Esophagus squamous epithelium (tissue), 5 donors: ENCODE data around the gene PRKACB. TPM values are rescaled to one million over a fixed set of nuclear protein-coding genes. Genes with fewer than 3 reads are reported as not detected.
A peak's percentile ranks its signal among the peaks of the same experiment; 100 is the strongest.

ENCODE experiments used
- DNase-seq: peaks from one replicate; lab custom pipeline; 2025; lab: John Stamatoyannopoulos, UW
- H3K27ac ChIP-seq, 4 donors: fragments of 200-600 bp; sonication (generic); one replicate each; pipeline ENCODE4 v1.5.1; 2016 to 2019; ENCODE audit warnings: mild to moderate bottlenecking in 1 of 4
- H3K27me3 ChIP-seq, 4 donors: fragments of 200-600 bp; sonication (generic); 1 replicate in 3 of 4; 2 replicates in 1 of 4; pipeline versions ENCODE4 v1.5.1 to v1.6.0; 2017 to 2021; ENCODE audit warnings: antibody characterized with exemption in 1 of 4
- H3K36me3 ChIP-seq, 3 donors: fragments of 200-600 bp; sonication (generic); one replicate each; pipeline ENCODE4 v1.5.1; 2016 to 2019
- H3K4me1 ChIP-seq, 3 donors: fragments of 200-600 bp; sonication (generic); one replicate each; pipeline ENCODE4 v1.5.1; 2017 to 2019
- H3K4me3 ChIP-seq, 4 donors: fragments of 200-600 bp; sonication (generic); 1 replicate in 3 of 4; 2 replicates in 1 of 4; pipeline ENCODE4 v1.5.1; 2016 to 2019; ENCODE audit warnings: mild to moderate bottlenecking in 2 of 4, moderate library complexity in 1 of 4
- H3K9me3 ChIP-seq, 3 donors: fragments of 200-600 bp; sonication (generic); one replicate each; pipeline ENCODE4 v1.5.1; 2016 to 2019
- CTCF ChIP-seq, 6 experiments: fragments of 450-650 bp in 4 of 6; fragments of 200-600 bp in 2 of 6; sonication (generic) in 2 of 6; IDR thresholded peaks; one replicate each; pipeline ENCODE4 v1.5.1; 2016 to 2019; ENCODE audit warnings: antibody characterized with exemption in 6 of 6, mild to moderate bottlenecking in 4 of 6, moderate library complexity in 4 of 6
- POLR2A ChIP-seq, 4 donors: fragments of 450-650 bp; IDR thresholded peaks; one replicate each; pipeline ENCODE4 v1.6.1; 2017; ENCODE audit warnings: antibody characterized with exemption in 4 of 4, mild to moderate bottlenecking in 4 of 4, moderate library complexity in 3 of 4
- WGBS, 2 donors: methylation state at CpG; one replicate each; pipeline ENCODE4 v1.1.5; 2018; 5-methylcytosine and 5-hydroxymethylcytosine counted together
- intact Hi-C: fragments of 100-400 bp; cut with DNase I; formaldehyde crosslinking; loops from one replicate; pipeline ENCODE4 v1.15.0; 2022
- total RNA-seq, 4 donors: library from RNA; depleted of rRNA; stranded (reverse); fragments of >200 nt; gene quantifications; one replicate each; pipeline ENCODE4 v1.1.0, GENCODE V29; 2016
- donor health status: DM: yes; HTN: yes; CAD: no.

The PRKACB gene
- total RNA-seq, 4 donors from 2014 or later, result 3.7 to 18.3 (median 11.3) TPM

- Histone ChIP-seq H3K27ac (no peak overlapping the region), H3K36me3 (no peaks in the 10 kb centered on the region), H3K4me1 (peaks cover 0 to 15% (median 4%) of the 10 kb centered on the region in 3 donors), H3K4me3 (no peak overlapping the region), H3K9me3 (no peaks in the 10 kb centered on the region), H3K27me3 (no peaks in the 10 kb centered on the region)
- WGBS, 2 donors, result 11% methylated on average over 2 of the region's 2 CpGs
- intact Hi-C loops, result no loop called here
- DNase-seq, result no peak
- TF ChIP-seq CTCF (IDR thresholded peaks at IDR 0.05), result no peak
These were observed 12.1 kb downstream of the PRKACB start for GRCh38 chr1:84156210-84156621.

GRCh38 chr1:84159533-84160240 is 15.6 kb downstream of the PRKACB start:
- intact Hi-C loops, result no loop called here
- H3K4me1 ChIP-seq, result peaks cover 0 to 18% (median 4%) of the 10 kb centered on the region in 3 donors
- H3K9me3 ChIP-seq, result no peaks in the 10 kb centered on the region
- no peak overlapping the region for H3K4me3 ChIP-seq
- TF ChIP-seq CTCF (IDR thresholded peaks at IDR 0.05) (no peak), POLR2A (IDR thresholded peaks at IDR 0.05) (no peak)
- DNase-seq, result no peak
- no peaks in the 10 kb centered on the region for H3K27me3 ChIP-seq
- no peak overlapping the region for H3K27ac ChIP-seq
- WGBS, 2 donors, result 77 to 87% methylated on average over 5 of the region's 5 CpGs
- no peaks in the 10 kb centered on the region for H3K36me3 ChIP-seq

- no peak overlapping the region for H3K27ac ChIP-seq
- WGBS, 2 donors, result 91 to 97% methylated on average over 2 of the region's 2 CpGs
- intact Hi-C loops, result no loop called here
- no peaks in the 10 kb centered on the region for H3K27me3 ChIP-seq
- peaks cover 0 to 3% (median 0%) of the 10 kb centered on the region in 3 donors for H3K4me1 ChIP-seq
- DNase-seq, result no peak
- no peaks in the 10 kb centered on the region for H3K9me3 ChIP-seq
- TF ChIP-seq CTCF (IDR thresholded peaks at IDR 0.05) (no peak), POLR2A (IDR thresholded peaks at IDR 0.05) (no peak)
- no peaks in the 10 kb centered on the region for H3K36me3 ChIP-seq
- H3K4me3 ChIP-seq, result no peak overlapping the region
These were observed 18.2 kb downstream of the PRKACB start for GRCh38 chr1:84162295-84162694.

- no peaks in the 10 kb centered on the region for H3K9me3 ChIP-seq
- H3K36me3 ChIP-seq, result no peaks in the 10 kb centered on the region
- TF ChIP-seq POLR2A (IDR thresholded peaks at IDR 0.05), result no peak
- no peak for TF ChIP-seq CTCF (IDR thresholded peaks at IDR 0.05)
- 88 to 89% methylated on average over 7 of the region's 7 CpGs for WGBS, 2 donors
- intact Hi-C loops, result no loop called here
- H3K4me3 ChIP-seq, result no peak overlapping the region
- no peak for DNase-seq
- H3K4me1 ChIP-seq, result peaks cover 0 to 3% (median 0%) of the 10 kb centered on the region in 3 donors
- H3K27ac ChIP-seq, result no peak overlapping the region
- no peaks in the 10 kb centered on the region for H3K27me3 ChIP-seq
These were observed 19.3 kb downstream of the PRKACB start for GRCh38 chr1:84163123-84163931.

- 64 to 78% methylated on average over 5 of the region's 5 CpGs for WGBS, 2 donors
- peak overlapping the region in 2 of 4 donors; percentile 4 to 27 for H3K4me3 ChIP-seq
- H3K27ac ChIP-seq, result no peak overlapping the region
- no peaks in the 10 kb centered on the region for H3K27me3 ChIP-seq
- no peaks in the 10 kb centered on the region for H3K36me3 ChIP-seq
- H3K4me1 ChIP-seq, result peaks cover 0 to 3% (median 0%) of the 10 kb centered on the region in 3 donors
- TF ChIP-seq POLR2A (IDR thresholded peaks at IDR 0.05) (no peak), CTCF (IDR thresholded peaks at IDR 0.05) (no peak)
- no peak for DNase-seq
- no peaks in the 10 kb centered on the region for H3K9me3 ChIP-seq
- intact Hi-C loops, result no loop called here
These were observed 20.1 kb downstream of the PRKACB start for GRCh38 chr1:84164161-84164560.
